Measurements from ENCODE around the gene FAHD1. TPM values are rescaled to one million over a fixed set of nuclear protein-coding genes. Genes with fewer than 3 reads are reported as not detected.

Gene FAHD1
- total and polyA plus RNA-seq, 9 of the 15 experiments (the other 6 are each of a cell fraction or from before 2014, with no cell fraction given) = 2.2 to 20.9 (median 10.7) TPM

- Histone ChIP-seq H2AFZ (ENCODE audit: low read depth, low read length) (no peak overlapping the region), H3K4me2 (ENCODE audit: insufficient read depth, low read length) (no peak overlapping the region), H3K9me1 (ENCODE audit: control insufficient read depth, insufficient read depth, low read length) (no peaks in the 10 kb centered on the region), H3K9ac (ENCODE audit: insufficient read depth in 1 of 2, low read depth in 2 of 2, low read length in 2 of 2) (peak overlapping the region in 1 of 2 experiments; percentile 15; a peak in 1 of 4 replicates), H4K20me1 (replicated peaks; ENCODE audit: control insufficient read depth, insufficient read depth, low read length) (0 out of 2 replicates have a peak, but pooled peaks cover 6% of the 10 kb centered on the region), H3K27ac (ENCODE audit: extremely low read depth, low read depth, low read length) (no peak overlapping the region), H3K4me3 (no peak overlapping the region), H3K27me3 (ENCODE audit: control insufficient read depth in 2 of 2, insufficient read depth in 2 of 2, low read length in 2 of 2) (no peaks in the 10 kb centered on the region), H3K79me2 (ENCODE audit: control insufficient read depth, insufficient read depth, low read length) (peaks cover 14% of the 10 kb centered on the region), H3K4me1 (replicated peaks in 1 of 2; ENCODE audit: control insufficient read depth in 2 of 2, insufficient read depth in 2 of 2, low read length in 2 of 2) (peaks cover 9 to 50% of the 10 kb centered on the region in 2 experiments; a peak in 3 of 5 replicates), H3K9me3 (replicated peaks; ENCODE audit: control insufficient read depth, insufficient read depth, low read depth, low read length) (no peaks in the 10 kb centered on the region), H3K36me3 (ENCODE audit: control insufficient read depth, insufficient read depth, low read length) (no peaks in the 10 kb centered on the region)
- ATAC-seq (peak; percentile 16; the same call in 2 of the 3 replicates), DNase-seq (ENCODE audit: extremely low read depth in 1 of 4, low spot score in 3 of 4) (peak; percentile 38 to 63 (median 47)), FAIRE-seq (peak; percentile 71)
- in situ Hi-C loops (cut with MboI) (no loop called here), intact Hi-C loops (cut with micrococcal nuclease) (no loop called here)
- 38% methylated on average over 9 of the region's 9 CpGs for WGBS (ENCODE audit: insufficient coverage, low coverage, missing lambda C conversion rate)
- BruUV-seq (replicated peaks) = no TSS peak
- POLR2A ChIA-PET = no interaction called here
- CTCF ChIA-PET (ENCODE audit: low intra/inter-chr PET ratio) = interaction anchor here (0.5 kb wide), 1 partner anchor 105 kb away, joined by 3 read pairs; no protein-coding TSS in a partner anchor
- peak; percentile 45 to 62 (median 58); a peak in 5 of 6 replicates for TF ChIP-seq CTCF (IDR thresholded peaks at IDR 0.05 in 2 of 3, conservative IDR thresholded peaks at IDR 0.05 in 1 of 3; ENCODE audit: insufficient read depth in 2 of 3, low read depth in 1 of 3, low read length in 3 of 3)
- no peak for TF ChIP-seq MTF1 (CRISPR knock-in tag; IDR thresholded peaks at IDR 0.05; ENCODE audit: borderline replicate concordance)
- peak in 1 of 2 experiments; percentile 22; a peak in 1 of 4 replicates for TF ChIP-seq RAD21 (CRISPR knock-in tag; conservative IDR thresholded peaks at IDR 0.05 in 1 of 2, IDR thresholded peaks at IDR 0.05 in 1 of 2)
- no peak for TF ChIP-seq FOXJ2 (tag; IDR thresholded peaks at IDR 0.05)
- 0 out of 2 replicates have a peak, but pooled peaks have one; percentile 21 for TF ChIP-seq SMC3 (conservative IDR thresholded peaks at IDR 0.05; ENCODE audit: insufficient read depth, low read depth, low read length)
- no peak for TF ChIP-seq HNRNPK (IDR thresholded peaks at IDR 0.05; ENCODE audit: low read depth, low read length, poor library complexity, severe bottlenecking)
Observed at GRCh38 chr16:1823821-1824220, 3.2 kb upstream of the FAHD1 start.

All from K562 (cell line).